ENCODE results near the gene GGNBP2.

The GGNBP2 gene

DNA sequence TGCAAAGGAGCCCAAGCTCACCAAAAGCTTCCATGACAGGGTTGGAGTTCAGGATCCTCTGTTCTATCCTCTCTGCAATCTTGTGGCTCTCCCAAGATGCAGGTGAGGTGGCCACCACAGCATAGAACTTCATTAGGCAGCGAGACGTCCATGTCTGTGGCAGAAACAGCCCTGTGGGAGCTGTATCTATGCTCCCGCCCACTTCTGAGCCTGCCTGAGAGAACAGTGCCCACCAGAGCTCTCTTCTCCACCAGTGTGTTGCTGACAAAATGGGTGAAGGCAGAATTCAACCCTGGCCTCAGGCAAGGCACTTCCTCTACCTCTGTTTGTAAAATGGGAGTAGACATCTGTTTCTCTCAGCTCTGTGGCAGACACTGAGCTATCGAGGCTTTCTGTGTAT lies 28.9 kb upstream of the GGNBP2 start:
- Histone ChIP-seq H3K9ac (ENCODE audit: low read length) (no peak overlapping the region), H3K27ac (ENCODE audit: low read depth, low read length) (no peak overlapping the region), H3K4me1 (ENCODE audit: control insufficient read depth, insufficient read depth, low read length) (no peaks in the 10 kb centered on the region), H3K36me3 (ENCODE audit: control insufficient read depth, insufficient read depth, low read length) (peaks cover 88% of the 10 kb centered on the region), H3K4me3 (ENCODE audit: low read depth, low read length) (no peak overlapping the region), H3K9me3 (ENCODE audit: control insufficient read depth, insufficient read depth, low read depth, low read length) (no peaks in the 10 kb centered on the region), H3K27me3 (ENCODE audit: control insufficient read depth, insufficient read depth, low read length) (no peaks in the 10 kb centered on the region)

- no peak overlapping the region for H3K4me3 ChIP-seq (ENCODE audit: low read depth, low read length)
- no peak overlapping the region for H3K9ac ChIP-seq (ENCODE audit: low read length)
- no peaks in the 10 kb centered on the region for H3K4me1 ChIP-seq (ENCODE audit: control insufficient read depth, insufficient read depth, low read length)
- H3K27me3 ChIP-seq (ENCODE audit: control insufficient read depth, insufficient read depth, low read length) = no peaks in the 10 kb centered on the region
- H3K9me3 ChIP-seq (ENCODE audit: control insufficient read depth, insufficient read depth, low read depth, low read length) = no peaks in the 10 kb centered on the region
- peaks cover 89% of the 10 kb centered on the region for H3K36me3 ChIP-seq (ENCODE audit: control insufficient read depth, insufficient read depth, low read length)
- no peak overlapping the region for H3K27ac ChIP-seq (ENCODE audit: low read depth, low read length)
Observed at GRCh38 chr17:36523113-36523512, 21.6 kb upstream of the GGNBP2 start.

DNA sequence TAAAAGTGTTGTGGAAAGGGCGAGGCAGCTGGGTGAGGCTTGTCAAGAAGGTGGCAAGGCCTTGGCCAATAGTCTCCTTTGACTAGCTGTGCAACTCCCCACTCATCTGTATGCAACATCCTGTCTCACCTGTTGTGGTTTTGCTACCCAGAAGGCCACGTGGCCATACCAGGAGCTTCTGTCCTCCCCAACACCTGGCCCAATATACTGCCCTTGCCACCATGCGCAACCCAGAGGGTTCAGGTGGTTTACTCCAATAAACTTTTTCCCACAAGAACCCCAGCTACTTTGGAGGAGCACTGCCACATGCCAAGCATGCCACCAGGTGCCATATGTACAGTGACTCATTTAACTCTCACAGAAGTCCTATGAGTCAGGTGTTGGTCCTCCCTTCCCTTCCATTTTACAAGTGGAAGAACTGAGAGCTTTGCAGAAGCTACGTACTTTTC lies 20.3 kb upstream of the GGNBP2 start:
- H3K9me3 ChIP-seq (ENCODE audit: control insufficient read depth, insufficient read depth, low read depth, low read length) = no peaks in the 10 kb centered on the region
- H3K4me3 ChIP-seq (ENCODE audit: low read depth, low read length) = no peak overlapping the region
- peaks cover 93% of the 10 kb centered on the region for H3K36me3 ChIP-seq (ENCODE audit: control insufficient read depth, insufficient read depth, low read length)
- no peak overlapping the region for H3K27ac ChIP-seq (ENCODE audit: low read depth, low read length)
- no peaks in the 10 kb centered on the region for H3K27me3 ChIP-seq (ENCODE audit: control insufficient read depth, insufficient read depth, low read length)
- no peaks in the 10 kb centered on the region for H3K4me1 ChIP-seq (ENCODE audit: control insufficient read depth, insufficient read depth, low read length)
- H3K9ac ChIP-seq (ENCODE audit: low read length) = no peak overlapping the region

DNA sequence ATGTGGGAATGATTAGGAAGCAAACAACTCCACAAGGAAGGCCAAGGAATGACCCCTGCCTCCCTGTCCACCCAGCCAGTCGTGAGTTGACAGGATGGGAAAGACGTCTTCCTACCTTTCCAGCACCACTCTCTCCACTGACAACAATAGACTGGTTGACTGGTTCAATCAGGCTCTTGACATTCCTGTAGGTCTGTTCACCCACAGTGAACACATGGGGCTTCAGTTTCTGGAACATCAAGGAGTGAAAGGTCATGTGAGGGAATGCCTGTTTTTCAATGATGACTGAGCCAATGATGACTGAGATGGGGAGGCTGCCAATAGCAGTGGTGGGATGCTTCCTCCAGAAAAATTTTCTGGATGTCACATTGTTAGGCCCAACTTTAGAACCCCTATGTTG lies 19.6 kb upstream of the GGNBP2 start:
- H3K27me3 ChIP-seq (ENCODE audit: control insufficient read depth, insufficient read depth, low read length) = no peaks in the 10 kb centered on the region
- peaks cover 93% of the 10 kb centered on the region for H3K36me3 ChIP-seq (ENCODE audit: control insufficient read depth, insufficient read depth, low read length)

GRCh38 chr17:36525888-36526287 lies 18.8 kb upstream of the GGNBP2 start:
- Histone ChIP-seq H3K27ac (ENCODE audit: low read depth, low read length) (no peak overlapping the region), H3K27me3 (ENCODE audit: control insufficient read depth, insufficient read depth, low read length) (no peaks in the 10 kb centered on the region), H3K4me1 (ENCODE audit: control insufficient read depth, insufficient read depth, low read length) (no peaks in the 10 kb centered on the region), H3K36me3 (ENCODE audit: control insufficient read depth, insufficient read depth, low read length) (peaks cover 91% of the 10 kb centered on the region), H3K9me3 (ENCODE audit: control insufficient read depth, insufficient read depth, low read depth, low read length) (no peaks in the 10 kb centered on the region), H3K4me3 (ENCODE audit: low read depth, low read length) (no peak overlapping the region), H3K9ac (ENCODE audit: low read length) (no peak overlapping the region)

More for the DNA sequence above, 19.6 kb upstream of the GGNBP2 start:
- H3K4me3 ChIP-seq (ENCODE audit: low read depth, low read length) = no peak overlapping the region
- H3K27ac ChIP-seq (ENCODE audit: low read depth, low read length) = no peak overlapping the region
- H3K9ac ChIP-seq (ENCODE audit: low read length) = no peak overlapping the region
- H3K9me3 ChIP-seq (ENCODE audit: control insufficient read depth, insufficient read depth, low read depth, low read length) = no peaks in the 10 kb centered on the region
- no peaks in the 10 kb centered on the region for H3K4me1 ChIP-seq (ENCODE audit: control insufficient read depth, insufficient read depth, low read length)

DNA sequence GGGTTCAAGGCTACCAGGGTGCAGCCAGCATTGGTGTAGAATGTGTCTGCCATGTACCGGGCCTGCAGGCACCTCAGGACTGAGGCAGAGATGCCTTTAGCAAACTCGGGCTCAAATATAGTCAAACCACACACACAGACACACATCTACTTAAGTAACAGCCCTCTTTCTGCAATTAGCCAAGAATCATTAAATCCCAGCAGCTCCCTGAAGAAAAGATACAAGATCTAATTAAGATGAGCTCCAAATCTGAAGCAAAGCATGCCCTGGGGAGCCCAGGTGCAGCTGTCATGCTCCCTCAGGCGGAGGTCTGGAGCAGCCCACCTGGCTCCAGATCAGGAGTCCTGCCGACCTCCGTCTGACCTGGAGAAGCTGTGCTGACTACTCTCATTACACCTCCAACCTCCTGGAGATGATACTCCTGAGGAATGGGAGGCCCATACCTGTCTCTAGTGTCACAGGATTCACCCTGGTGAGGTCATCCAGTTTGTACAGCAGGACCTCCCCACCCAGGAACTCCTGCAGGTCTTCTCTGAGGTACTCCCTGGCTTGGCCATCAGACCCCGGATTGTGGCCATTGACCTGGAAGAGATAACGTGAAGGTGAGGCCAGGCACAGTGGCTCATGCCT lies 17.0 kb upstream of the GGNBP2 start:
- H3K36me3 ChIP-seq (ENCODE audit: control insufficient read depth, insufficient read depth, low read length) = peaks cover 94% of the 10 kb centered on the region
- H3K4me1 ChIP-seq (ENCODE audit: control insufficient read depth, insufficient read depth, low read length) = no peaks in the 10 kb centered on the region
- H3K9me3 ChIP-seq (ENCODE audit: control insufficient read depth, insufficient read depth, low read depth, low read length) = no peaks in the 10 kb centered on the region
- no peak overlapping the region for H3K27ac ChIP-seq (ENCODE audit: low read depth, low read length)
- no peaks in the 10 kb centered on the region for H3K27me3 ChIP-seq (ENCODE audit: control insufficient read depth, insufficient read depth, low read length)
- H3K4me3 ChIP-seq (ENCODE audit: low read depth, low read length) = no peak overlapping the region
- no peak overlapping the region for H3K9ac ChIP-seq (ENCODE audit: low read length)

GRCh38 chr17:36529121-36529520 lies 15.6 kb upstream of the GGNBP2 start:
- no peak overlapping the region for H3K27ac ChIP-seq (ENCODE audit: low read depth, low read length)
- peaks cover 93% of the 10 kb centered on the region for H3K36me3 ChIP-seq (ENCODE audit: control insufficient read depth, insufficient read depth, low read length)
- no peaks in the 10 kb centered on the region for H3K9me3 ChIP-seq (ENCODE audit: control insufficient read depth, insufficient read depth, low read depth, low read length)
- no peak overlapping the region for H3K4me3 ChIP-seq (ENCODE audit: low read depth, low read length)
- 0 out of 2 replicates have a peak, but pooled peaks cover 5% of the 10 kb centered on the region for H3K4me1 ChIP-seq (ENCODE audit: control insufficient read depth, insufficient read depth, low read length)
- no peaks in the 10 kb centered on the region for H3K27me3 ChIP-seq (ENCODE audit: control insufficient read depth, insufficient read depth, low read length)
- H3K9ac ChIP-seq (ENCODE audit: low read length) = no peak overlapping the region

GRCh38 chr17:36532435-36532975 lies 12.2 kb upstream of the GGNBP2 start:
- H3K36me3 ChIP-seq (ENCODE audit: control insufficient read depth, insufficient read depth, low read length) = peaks cover 72% of the 10 kb centered on the region
- no peak overlapping the region for H3K27ac ChIP-seq (ENCODE audit: low read depth, low read length)
- no peak overlapping the region for H3K4me3 ChIP-seq (ENCODE audit: low read depth, low read length)
- 0 out of 2 replicates have a peak, but pooled peaks cover 5% of the 10 kb centered on the region for H3K4me1 ChIP-seq (ENCODE audit: control insufficient read depth, insufficient read depth, low read length)
- no peaks in the 10 kb centered on the region for H3K27me3 ChIP-seq (ENCODE audit: control insufficient read depth, insufficient read depth, low read length)
- H3K9me3 ChIP-seq (ENCODE audit: control insufficient read depth, insufficient read depth, low read depth, low read length) = no peaks in the 10 kb centered on the region
- no peak overlapping the region for H3K9ac ChIP-seq (ENCODE audit: low read length)

DNA sequence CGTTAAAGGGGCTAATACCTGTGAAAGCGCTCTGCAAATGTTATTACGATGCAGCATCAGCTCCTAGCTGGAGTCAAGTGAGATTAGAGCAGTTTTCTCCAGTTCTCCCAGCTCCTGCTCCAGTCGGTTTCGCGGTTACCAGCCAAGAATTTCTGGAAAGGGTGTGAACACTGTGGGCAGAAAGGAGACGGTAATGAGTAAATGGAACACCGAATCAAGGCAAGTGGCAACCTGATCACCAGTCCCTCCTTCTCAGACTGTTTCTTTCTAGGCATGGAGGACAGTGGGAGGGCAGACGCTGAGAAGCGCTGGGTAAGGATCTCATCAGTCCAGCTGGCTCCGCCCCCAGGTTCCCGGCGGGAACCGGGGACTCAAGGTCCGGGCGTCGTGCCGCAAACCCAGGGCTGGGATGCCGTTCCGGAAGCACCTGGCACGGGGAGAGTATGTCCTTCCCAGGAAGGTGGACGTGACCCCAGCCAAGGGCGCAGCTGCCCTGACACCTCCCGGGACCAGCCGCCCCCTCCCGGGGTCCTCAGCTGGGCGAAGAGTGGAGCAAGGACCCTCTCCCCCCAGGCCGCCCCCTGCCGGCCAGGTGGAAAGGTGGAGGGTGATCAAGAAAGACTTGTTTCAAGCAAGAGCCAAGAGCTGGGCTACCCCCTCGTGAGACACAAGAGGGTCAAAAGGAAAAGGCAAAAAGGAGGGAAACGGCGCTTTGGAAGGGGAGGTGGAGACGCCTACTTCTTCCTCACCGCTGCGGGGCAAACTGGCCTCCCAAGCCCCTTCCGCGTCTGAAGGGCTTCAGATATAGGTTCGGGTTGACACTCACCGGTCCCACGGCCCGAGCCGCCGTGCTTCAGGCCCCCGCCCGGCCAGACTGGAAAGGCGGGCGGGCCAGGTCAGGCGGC lies 10.5 kb upstream of the GGNBP2 start:
- Histone ChIP-seq H3K4me3 (ENCODE audit: low read depth, low read length) (peak overlapping the region; percentile 86), H3K27ac (ENCODE audit: low read depth, low read length) (peak overlapping the region; percentile 89), H3K4me1 (ENCODE audit: control insufficient read depth, insufficient read depth, low read length) (0 out of 2 replicates have a peak, but pooled peaks cover 5% of the 10 kb centered on the region), H3K9me3 (ENCODE audit: control insufficient read depth, insufficient read depth, low read depth, low read length) (no peaks in the 10 kb centered on the region), H3K27me3 (ENCODE audit: control insufficient read depth, insufficient read depth, low read length) (no peaks in the 10 kb centered on the region), H3K9ac (ENCODE audit: low read length) (peak overlapping the region; percentile 98), H3K36me3 (ENCODE audit: control insufficient read depth, insufficient read depth, low read length) (peaks cover 65% of the 10 kb centered on the region)

DNA sequence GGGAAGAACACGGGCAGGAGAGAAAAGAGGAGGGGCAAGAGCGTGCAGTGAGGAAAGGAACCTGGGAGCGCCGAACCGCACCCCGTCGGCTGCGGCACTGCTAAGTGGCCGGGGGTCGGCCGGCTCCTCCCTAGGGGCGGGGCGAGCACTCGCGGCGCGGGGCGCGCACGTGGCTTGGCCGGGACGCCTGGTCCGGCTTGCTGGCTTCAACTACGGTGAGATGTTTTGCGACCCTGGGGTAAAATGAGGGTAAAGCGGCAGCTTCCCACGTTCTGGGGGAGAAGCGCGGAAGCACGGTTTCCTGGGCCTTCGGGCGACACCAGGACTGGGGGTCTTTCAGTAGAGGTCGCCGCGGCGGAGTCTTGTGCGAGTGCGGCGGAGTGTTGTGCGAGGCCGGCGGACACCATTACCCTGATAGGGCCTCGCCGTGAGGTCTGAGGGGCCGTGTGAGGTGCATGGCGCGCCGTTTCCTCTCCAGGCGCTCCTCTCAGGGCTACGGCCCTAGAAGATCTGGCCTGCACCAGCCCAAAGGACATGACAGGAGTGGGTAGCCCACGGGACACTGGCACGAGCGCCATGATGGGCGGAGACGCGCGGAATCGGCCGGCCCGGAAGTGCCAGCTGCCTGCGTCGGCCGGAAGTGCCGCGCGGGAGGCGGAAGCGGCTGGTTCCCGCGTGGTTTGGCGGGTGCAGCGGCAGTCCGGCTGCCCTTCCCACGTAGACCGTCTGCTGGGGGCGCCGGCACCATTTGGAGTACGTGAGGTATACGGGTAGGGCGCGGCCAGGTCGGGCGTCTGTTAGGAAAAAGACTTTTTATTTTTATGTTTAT lies 9.7 kb upstream of the GGNBP2 start, which contains the start of the genes MYO19 and PIGW:
MYO19 (minus strand) TSS at position 29 of the 829 bp plus-strand sequence. CDS start 2,330 bp downstream, outside the sequence.
PIGW (plus strand) TSS at position 148 of the 829 bp plus-strand sequence. CDS start 2,115 bp downstream, outside the sequence.
- peak within 1 kb of the TSS; percentile 86 for H3K4me3 ChIP-seq (ENCODE audit: low read depth, low read length)
- H3K27me3 ChIP-seq (ENCODE audit: control insufficient read depth, insufficient read depth, low read length) = no peaks in the 10 kb centered on the region
- no peaks in the 10 kb centered on the region for H3K9me3 ChIP-seq (ENCODE audit: control insufficient read depth, insufficient read depth, low read depth, low read length)
- H3K27ac ChIP-seq (ENCODE audit: low read depth, low read length) = peak within 1 kb of the TSS; percentile 89
- 0 out of 2 replicates have a peak, but pooled peaks cover 5% of the 10 kb centered on the region for H3K4me1 ChIP-seq (ENCODE audit: control insufficient read depth, insufficient read depth, low read length)
- H3K36me3 ChIP-seq (ENCODE audit: control insufficient read depth, insufficient read depth, low read length) = peaks cover 56% of the 10 kb centered on the region
- peak within 1 kb of the TSS; percentile 98 for H3K9ac ChIP-seq (ENCODE audit: low read length)

All from HUES6 (cell line).